ENCODE data around the gene EHBP1L1. TPM values are rescaled to one million over a fixed set of nuclear protein-coding genes. Genes with fewer than 3 reads are reported as not detected.

Gene EHBP1L1
- polyA plus RNA-seq, 3 donors, result 29.6 to 507 (median 42.6) TPM

DNA sequence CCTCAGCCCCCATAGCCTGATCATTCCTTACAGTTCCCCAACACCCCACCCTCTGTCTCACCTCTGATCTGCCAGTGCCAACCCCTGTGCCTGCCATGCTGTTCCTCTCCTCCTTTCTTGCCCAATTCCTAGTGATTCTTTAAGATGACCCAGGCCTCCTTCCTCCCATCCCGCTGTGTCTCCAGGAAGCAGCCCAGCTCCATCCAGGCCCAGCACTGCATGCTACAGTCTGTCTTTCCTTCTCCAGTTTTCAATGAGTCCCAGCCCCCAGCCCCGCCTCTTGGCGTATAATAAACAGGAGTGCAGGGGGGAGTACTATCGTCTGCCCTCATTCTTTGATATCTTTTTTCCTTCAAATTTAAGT lies 30.0 kb upstream of the EHBP1L1 start:
- TF ChIP-seq, protein P1, sequence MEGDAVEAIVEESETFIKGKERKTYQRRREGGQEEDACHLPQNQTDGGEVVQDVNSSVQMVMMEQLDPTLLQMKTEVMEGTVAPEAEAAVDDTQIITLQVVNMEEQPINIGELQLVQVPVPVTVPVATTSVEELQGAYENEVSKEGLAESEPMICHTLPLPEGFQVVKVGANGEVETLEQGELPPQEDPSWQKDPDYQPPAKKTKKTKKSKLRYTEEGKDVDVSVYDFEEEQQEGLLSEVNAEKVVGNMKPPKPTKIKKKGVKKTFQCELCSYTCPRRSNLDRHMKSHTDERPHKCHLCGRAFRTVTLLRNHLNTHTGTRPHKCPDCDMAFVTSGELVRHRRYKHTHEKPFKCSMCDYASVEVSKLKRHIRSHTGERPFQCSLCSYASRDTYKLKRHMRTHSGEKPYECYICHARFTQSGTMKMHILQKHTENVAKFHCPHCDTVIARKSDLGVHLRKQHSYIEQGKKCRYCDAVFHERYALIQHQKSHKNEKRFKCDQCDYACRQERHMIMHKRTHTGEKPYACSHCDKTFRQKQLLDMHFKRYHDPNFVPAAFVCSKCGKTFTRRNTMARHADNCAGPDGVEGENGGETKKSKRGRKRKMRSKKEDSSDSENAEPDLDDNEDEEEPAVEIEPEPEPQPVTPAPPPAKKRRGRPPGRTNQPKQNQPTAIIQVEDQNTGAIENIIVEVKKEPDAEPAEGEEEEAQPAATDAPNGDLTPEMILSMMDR (IDR thresholded peaks at IDR 0.05), result no peak
- peaks cover 0 to 2% (median 0%) of the 10 kb centered on the region in 7 donors for H3K9me3 Mint-ChIP-seq
- WGBS (ENCODE audit: insufficient coverage), result no CpG with 5 or more reads among the region's 4 CpGs
- Histone ChIP-seq H3K27ac (ENCODE audit: low read depth in 1 of 2, low read length in 2 of 2) (no peak overlapping the region), H3K27me3 (ENCODE audit: control insufficient read depth in 2 of 2, insufficient read depth in 2 of 2, low read length in 2 of 2) (no peaks in the 10 kb centered on the region), H3K4me3 (replicated peaks in 1 of 3; ENCODE audit: low read depth in 2 of 3, low read length in 3 of 3) (peak overlapping the region in 1 of 3 experiments; percentile 79), H3K36me3 (replicated peaks in 1 of 2; ENCODE audit: control insufficient read depth in 1 of 2, insufficient read depth in 2 of 2, low read length in 2 of 2) (no peaks in the 10 kb centered on the region), H3K4me1 (ENCODE audit: control insufficient read depth in 1 of 2, insufficient read depth in 2 of 2, low read length in 2 of 2) (peaks cover 20 to 30% of the 10 kb centered on the region in 2 donors), H3K4me2 (replicated peaks; ENCODE audit: extremely low read depth, low read length, poor library complexity, severe bottlenecking) (peak overlapping the region; percentile 91), H4K20me1 (ENCODE audit: insufficient read depth, low read length) (no peaks in the 10 kb centered on the region), H3K9me3 (replicated peaks in 1 of 2; ENCODE audit: control insufficient read depth in 1 of 2, insufficient read depth in 1 of 2, low read length in 2 of 2) (no peaks in the 10 kb centered on the region), H2AFZ (ENCODE audit: insufficient read depth, low read depth, low read length, poor library complexity, severe bottlenecking) (peak overlapping the region; percentile 79), H3K79me2 (ENCODE audit: insufficient read depth, low read length) (no peaks in the 10 kb centered on the region), H3K9ac (ENCODE audit: insufficient read depth, low read length, poor library complexity, severe bottlenecking) (no peak overlapping the region)
- H3K4me1 Mint-ChIP-seq, result peaks cover 30% of the 10 kb centered on the region
- intact Hi-C loops (cut with micrococcal nuclease), result loop anchor here in 1 of 2 donors (10.0 kb wide), 1 partner anchor 69 kb away; the partner anchor contains the start of genes MAP3K11 and PCNX3
- peak overlapping the region; percentile 60 to 83 for H3K4me3 Mint-ChIP-seq
- H3K27ac Mint-ChIP-seq, result peak overlapping the region in 4 of 7 donors; percentile 27 to 68 (median 45)
- DNase-seq, result no peak
- H3K27me3 Mint-ChIP-seq (ENCODE audit: low read depth in 3 of 3), result peaks cover 17 to 18% (median 18%) of the 10 kb centered on the region in 3 donors
- H3K36me3 Mint-ChIP-seq, result no peaks in the 10 kb centered on the region

DNA sequence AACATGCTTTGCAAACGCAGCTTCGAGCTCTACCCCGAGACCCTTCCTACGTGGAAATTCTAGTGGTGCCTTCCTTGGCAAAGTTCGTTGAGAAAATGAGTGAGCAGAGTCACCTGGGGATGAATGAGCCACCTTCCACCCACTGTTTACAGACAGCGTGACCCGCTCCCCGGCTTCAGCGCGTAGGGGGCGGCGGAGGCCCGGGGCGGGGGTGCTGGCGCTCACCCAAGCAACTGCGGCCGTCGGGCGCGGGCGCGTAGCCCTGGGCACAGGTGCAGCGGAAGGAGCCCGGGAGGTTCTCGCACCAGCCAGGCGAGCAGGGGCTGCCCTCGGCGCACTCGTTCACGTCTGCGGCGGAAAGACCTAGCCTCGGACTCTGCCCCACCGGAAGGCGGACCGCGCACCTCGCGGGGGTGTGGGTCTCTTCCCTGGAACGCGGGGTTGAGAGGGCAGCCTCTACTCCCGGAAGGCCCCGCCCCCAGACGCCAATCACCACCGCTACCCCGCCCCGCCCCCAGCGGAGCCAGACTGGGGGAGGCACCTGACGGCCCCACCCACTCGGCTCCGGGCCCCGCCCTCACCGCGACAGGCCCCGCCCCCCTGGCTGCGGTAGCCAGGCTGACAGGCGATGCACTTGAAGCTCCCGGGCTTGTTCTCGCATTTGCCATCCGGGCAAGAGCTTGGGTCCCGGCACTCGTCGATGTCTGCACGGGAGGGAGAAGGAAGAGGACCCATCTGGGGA lies 29.5 kb upstream of the EHBP1L1 start:
- Histone ChIP-seq H3K4me2 (replicated peaks; ENCODE audit: extremely low read depth, low read length, poor library complexity, severe bottlenecking) (peak overlapping the region; percentile 91), H3K27ac (ENCODE audit: low read depth in 1 of 2, low read length in 2 of 2) (no peak overlapping the region), H3K79me2 (ENCODE audit: insufficient read depth, low read length) (no peaks in the 10 kb centered on the region), H3K9me3 (replicated peaks in 1 of 2; ENCODE audit: control insufficient read depth in 1 of 2, insufficient read depth in 1 of 2, low read length in 2 of 2) (no peaks in the 10 kb centered on the region), H4K20me1 (ENCODE audit: insufficient read depth, low read length) (no peaks in the 10 kb centered on the region), H3K27me3 (ENCODE audit: control insufficient read depth in 2 of 2, insufficient read depth in 2 of 2, low read length in 2 of 2) (no peaks in the 10 kb centered on the region), H3K36me3 (replicated peaks in 1 of 2; ENCODE audit: control insufficient read depth in 1 of 2, insufficient read depth in 2 of 2, low read length in 2 of 2) (no peaks in the 10 kb centered on the region), H3K4me3 (replicated peaks in 1 of 3; ENCODE audit: low read depth in 2 of 3, low read length in 3 of 3) (peak overlapping the region; percentile 29 to 79 (median 34)), H3K9ac (ENCODE audit: insufficient read depth, low read length, poor library complexity, severe bottlenecking) (no peak overlapping the region), H3K4me1 (ENCODE audit: control insufficient read depth in 1 of 2, insufficient read depth in 2 of 2, low read length in 2 of 2) (peaks cover 14 to 24% of the 10 kb centered on the region in 2 donors), H2AFZ (ENCODE audit: insufficient read depth, low read depth, low read length, poor library complexity, severe bottlenecking) (peak overlapping the region; percentile 79)
- H3K4me1 Mint-ChIP-seq, result peaks cover 26% of the 10 kb centered on the region
- peaks cover 17 to 18% (median 18%) of the 10 kb centered on the region in 3 donors for H3K27me3 Mint-ChIP-seq (ENCODE audit: low read depth in 3 of 3)
- under 1% methylated on average over 44 of the region's 64 CpGs for WGBS (ENCODE audit: insufficient coverage)
- peak overlapping the region; percentile 69 to 83 for H3K4me3 Mint-ChIP-seq
- peaks cover 0 to 2% (median 0%) of the 10 kb centered on the region in 7 donors for H3K9me3 Mint-ChIP-seq
- no peaks in the 10 kb centered on the region for H3K36me3 Mint-ChIP-seq
- TF ChIP-seq, protein P1 (IDR thresholded peaks at IDR 0.05), result no peak
- peak; percentile 79 to 83 (median 81) for DNase-seq
- intact Hi-C loops (cut with micrococcal nuclease), result loop anchor here in 1 of 2 donors (10.0 kb wide), 1 partner anchor 68 kb away; the partner anchor contains the start of genes MAP3K11 and PCNX3
- peak overlapping the region in 4 of 7 donors; percentile 10 to 65 (median 36) for H3K27ac Mint-ChIP-seq
